Small intestine (tissue), 7 donors: ENCODE data around the gene IGFL4. TPM values are rescaled to one million over a fixed set of nuclear protein-coding genes. Genes with fewer than 3 reads are reported as not detected.
A peak's percentile ranks its signal among the peaks of the same experiment; 100 is the strongest.
"Not testable (repeated sequence)": the region's sequence is repeated elsewhere in the genome, so short reads cannot be mapped to it uniquely, and the experiment has no call there.

Source experiments
- DNase-seq, 2 donors: peaks; one replicate each; pipeline versions ENCODE4 v3.0.0 to v3.0.0-alpha.2; 2013
- FAIRE-seq: peaks from 2 replicates; lab custom pipeline; 2012; peaks lifted over from hg19 to GRCh38; lab: Jason Lieb, UNC
- H3K27ac ChIP-seq, 3 donors: one replicate each; pipeline ENCODE4 v1.5.1; 2013; ENCODE audit warnings: low read length in 2 of 3, mild to moderate bottlenecking in 2 of 3, control low read depth in 1 of 3, inconsistent platforms in 1 of 3, low read depth in 1 of 3, moderate library complexity in 1 of 3
- H3K27me3 ChIP-seq, 3 donors: one replicate each; pipeline ENCODE4 v1.6.1; 2013; ENCODE audit warnings: low read length in 3 of 3, inconsistent platforms in 1 of 3; ENCODE audit not compliant: control insufficient read depth in 3 of 3, insufficient read depth in 3 of 3
- H3K36me3 ChIP-seq, 3 donors: one replicate each; pipeline ENCODE4 v1.6.1; 2013; ENCODE audit warnings: low read length in 3 of 3, inconsistent platforms in 1 of 3, low read depth in 1 of 3, mild to moderate bottlenecking in 1 of 3, moderate library complexity in 1 of 3; ENCODE audit not compliant: control insufficient read depth in 3 of 3, insufficient read depth in 2 of 3
- H3K4me1 ChIP-seq, 3 donors: one replicate each; pipeline ENCODE4 v1.6.1; 2013; ENCODE audit warnings: low read length in 2 of 3, inconsistent platforms in 1 of 3, low read depth in 1 of 3, mild to moderate bottlenecking in 1 of 3, moderate library complexity in 1 of 3; ENCODE audit not compliant: control insufficient read depth in 3 of 3, insufficient read depth in 2 of 3
- H3K4me3 ChIP-seq, 3 donors: one replicate each; pipeline ENCODE4 v1.5.1; 2013; ENCODE audit warnings: low read length in 3 of 3, control low read depth in 1 of 3, inconsistent platforms in 1 of 3, low read depth in 1 of 3, mild to moderate bottlenecking in 1 of 3, moderate library complexity in 1 of 3
- H3K9me3 ChIP-seq, 2 donors: one replicate each; pipeline ENCODE4 v1.6.1; 2013; ENCODE audit warnings: low read depth in 1 of 2, low read length in 1 of 2; ENCODE audit not compliant: control insufficient read depth in 2 of 2, insufficient read depth in 1 of 2
- WGBS, 3 donors: extraction: QIAGEN DNeasy Blood & Tissue Kit; methylation state at CpG; one replicate each; pipeline ENCODE4 v1.1.7; 2013; 5-methylcytosine and 5-hydroxymethylcytosine counted together
- polyA plus RNA-seq, 4 donors: library from polyadenylated mRNA; stranded (reverse) in 3 of 4; unstranded in 1 of 4; fragments of 200-250 nt in 3 of 4; fragments of 120-200 nt in 1 of 4; gene quantifications; one replicate each; pipeline versions ENCODE4 v1.2.1 to v1.2.3, GENCODE V29; 2013
- donor health status: healthy with polysubstance abuse.
- donor health status: control.
- donor health status: control.
- donor health status: Bipolar disorder and iron deficiency.
- donor health status: healthy.

IGFL4 gene
- polyA plus RNA-seq, 4 donors: 0.03 to 1.2 TPM; not detected in 2

DNA sequence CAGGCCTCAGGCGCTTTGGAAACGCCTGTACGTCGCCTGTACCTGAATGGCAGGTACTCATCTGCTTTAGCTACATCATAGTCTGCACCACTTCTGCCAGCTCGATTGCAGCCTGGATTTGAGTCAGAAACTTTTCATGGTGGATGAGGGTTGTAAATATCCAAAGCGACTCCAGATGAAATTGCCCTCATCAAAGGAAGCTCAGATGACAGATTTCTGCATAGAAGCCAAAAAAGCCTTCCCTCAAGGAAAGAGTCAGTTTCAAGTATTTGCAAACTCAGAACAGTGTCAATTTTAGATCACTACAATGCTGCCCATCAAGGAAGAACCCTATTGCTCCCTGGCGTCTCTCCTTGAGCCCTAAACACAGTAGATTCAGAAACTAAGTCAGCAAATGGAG, 38.8 kb upstream of the IGFL4 start:
- WGBS, 3 donors: 72 to 86% (median 75%) methylated on average over 7 of the region's 7 CpGs
- peaks cover 0 to 15% of the 10 kb centered on the region in 2 donors for H3K9me3 ChIP-seq
- DNase-seq (no peak), FAIRE-seq (no peak)
- no peaks in the 10 kb centered on the region for H3K36me3 ChIP-seq
- H3K4me1 ChIP-seq: no peaks in the 10 kb centered on the region
- no peak overlapping the region for H3K4me3 ChIP-seq
- peaks cover 0 to 35% (median 25%) of the 10 kb centered on the region in 3 donors for H3K27me3 ChIP-seq
- H3K27ac ChIP-seq: no peak overlapping the region

- 29 to 58% (median 53%) methylated on average over 31 to 43 of the region's 71 CpGs for WGBS, 3 donors
- peak in 1 of 2 donors; percentile 70 for DNase-seq
Measured at GRCh38 chr19:46078573-46079332, 38.0 kb upstream of the IGFL4 start.

GRCh38 chr19:46077815-46078167, 37.0 kb upstream of the IGFL4 start:
- no peak for DNase-seq
- Histone ChIP-seq H3K36me3 (no peaks in the 10 kb centered on the region), H3K27ac (no peak overlapping the region), H3K9me3 (peaks cover 0 to 16% of the 10 kb centered on the region in 2 donors), H3K4me3 (no peak overlapping the region), H3K4me1 (no peaks in the 10 kb centered on the region), H3K27me3 (peaks cover 0 to 39% (median 28%) of the 10 kb centered on the region in 3 donors)
- 19 to 20% (median 20%) methylated on average over 6 of the region's 6 CpGs for WGBS, 3 donors
- no peak for FAIRE-seq

More at GRCh38 chr19:46078573-46079332, 38.0 kb upstream of the IGFL4 start:
- peaks cover 0 to 16% of the 10 kb centered on the region in 2 donors for H3K9me3 ChIP-seq
- H3K36me3 ChIP-seq, FAIRE-seq, H3K4me3 ChIP-seq, H3K4me1 ChIP-seq: not testable (repeated sequence)
- H3K27me3 ChIP-seq: peaks cover 0 to 39% (median 28%) of the 10 kb centered on the region in 3 donors
- H3K27ac ChIP-seq: peak overlapping the region in 1 of 3 donors; percentile 17

- no peaks in the 10 kb centered on the region for H3K4me1 ChIP-seq
- DNase-seq (peak; percentile 64 to 77), FAIRE-seq (no peak)
- H3K4me3 ChIP-seq: no peak overlapping the region
- peaks cover 0 to 39% (median 30%) of the 10 kb centered on the region in 3 donors for H3K27me3 ChIP-seq
- H3K36me3 ChIP-seq: no peaks in the 10 kb centered on the region
- no peak overlapping the region for H3K27ac ChIP-seq
- 3 to 4% (median 4%) methylated on average over 50 of the region's 50 CpGs for WGBS, 3 donors
- H3K9me3 ChIP-seq: peaks cover 0 to 16% of the 10 kb centered on the region in 2 donors
Measured at GRCh38 chr19:46076951-46077814, 36.4 kb upstream of the IGFL4 start.

- WGBS, 3 donors: 22 to 38% (median 32%) methylated on average over 9 of the region's 9 CpGs
- peaks cover 0 to 39% (median 30%) of the 10 kb centered on the region in 3 donors for H3K27me3 ChIP-seq
- FAIRE-seq: no peak
Measured at GRCh38 chr19:46076031-46076880, 35.5 kb upstream of the IGFL4 start.

DNA sequence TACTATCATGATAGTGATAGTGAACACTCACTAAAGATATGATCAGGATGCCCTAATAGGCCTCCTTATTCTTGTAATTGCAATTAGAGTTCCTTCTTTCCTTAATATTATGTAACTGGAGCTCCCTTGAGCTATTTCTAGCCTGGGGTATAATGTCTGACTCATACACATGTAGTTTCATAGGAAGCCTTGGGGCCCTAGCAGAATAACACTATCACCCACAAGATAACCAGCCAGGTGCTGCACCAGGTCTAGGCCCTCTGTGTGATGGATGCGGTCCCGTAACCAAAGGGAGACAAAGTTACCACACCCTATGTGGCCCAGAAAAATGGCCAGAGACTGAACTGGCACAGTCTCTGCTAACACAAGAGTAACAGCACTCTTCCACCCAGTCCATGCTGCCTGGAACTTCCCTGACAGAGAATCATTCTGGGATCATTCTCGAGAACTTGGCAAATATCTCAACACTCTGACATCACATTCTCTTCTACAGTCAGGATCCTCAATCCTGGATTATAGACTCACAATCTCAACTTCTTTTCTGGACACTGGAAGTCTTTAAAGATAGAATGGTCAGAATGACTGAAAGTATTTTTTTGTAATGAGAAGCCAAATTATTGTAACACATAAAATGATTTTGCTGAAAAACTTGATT, 32.6 kb upstream of the IGFL4 start:
- Histone ChIP-seq H3K4me3 (no peak overlapping the region), H3K27me3 (peaks cover 0 to 34% (median 22%) of the 10 kb centered on the region in 3 donors), H3K9me3 (peaks cover 0 to 5% of the 10 kb centered on the region in 2 donors), H3K4me1 (peaks cover 0 to 4% (median 0%) of the 10 kb centered on the region in 3 donors), H3K36me3 (no peaks in the 10 kb centered on the region), H3K27ac (no peak overlapping the region)
- 79 to 88% (median 82%) methylated on average over 3 of the region's 3 CpGs for WGBS, 3 donors
- DNase-seq (no peak), FAIRE-seq (no peak)

More at GRCh38 chr19:46076031-46076880, 35.5 kb upstream of the IGFL4 start:
- Histone ChIP-seq H3K4me3 (no peak overlapping the region), H3K9me3 (peaks cover 0 to 16% of the 10 kb centered on the region in 2 donors), H3K4me1 (no peaks in the 10 kb centered on the region), H3K27ac (no peak overlapping the region), H3K36me3 (no peaks in the 10 kb centered on the region)
- no peak for DNase-seq

- Histone ChIP-seq H3K27ac (no peak overlapping the region), H3K4me3 (no peak overlapping the region), H3K36me3 (no peaks in the 10 kb centered on the region), H3K9me3 (peaks cover 0 to 5% of the 10 kb centered on the region in 2 donors), H3K4me1 (peaks cover 0 to 4% (median 0%) of the 10 kb centered on the region in 3 donors), H3K27me3 (peaks cover 0 to 18% (median 15%) of the 10 kb centered on the region in 3 donors)
- 10 to 47% (median 30%) methylated on average over 6 of the region's 6 CpGs for WGBS, 3 donors
- FAIRE-seq (no peak), DNase-seq (peak in 1 of 2 donors; percentile 5)
Measured at GRCh38 chr19:46069806-46070341, 29.1 kb upstream of the IGFL4 start.
